Activated CD4-positive, alpha-beta T cell treated with anti-CD3 and anti-CD28 coated beads for 36 hours (primary cell): ENCODE results near the gene CCRL2. TPM values are rescaled to one million over a fixed set of nuclear protein-coding genes. Genes with fewer than 3 reads are reported as not detected.
"Not testable (repeated sequence)": the region's sequence is repeated elsewhere in the genome, so short reads cannot be mapped to it uniquely, and the experiment has no call there.

ENCODE experiments used
- ATAC-seq: fragments of 200-7000 bp; cut with Tn5 transposase; one replicate; pipeline ENCODE4 v1.10.0; 2021; ENCODE audit warnings: mild to moderate bottlenecking, moderate library complexity
- CTCF ChIA-PET: fragments of 350-600 bp; sonication (Branson Sonifier 250); formaldehyde crosslinking; loops from one replicate; lab custom pipeline; 2021; ENCODE audit warnings: antibody characterized with exemption; lab: Charles Lee
- POLR2A ChIA-PET: fragments of 350-600 bp; sonication (Branson Sonifier 250); formaldehyde crosslinking; loops from one replicate; lab custom pipeline; 2021; ENCODE audit warnings: antibody characterized with exemption, inconsistent platforms; lab: Charles Lee
- DNase-seq: peaks from one replicate; pipeline ENCODE4 v3.0.0-alpha.2; 2020
- H3K27ac Mint-ChIP-seq: one replicate; pipeline ENCODE4 v1.8.0; 2021; ENCODE audit warnings: mixed read lengths
- H3K27me3 Mint-ChIP-seq: one replicate; pipeline ENCODE4 v1.8.0; 2021; ENCODE audit warnings: mixed read lengths
- H3K36me3 Mint-ChIP-seq: one replicate; pipeline ENCODE4 v1.8.0; 2021; ENCODE audit warnings: low read depth, mixed read lengths
- H3K4me1 Mint-ChIP-seq: one replicate; pipeline ENCODE4 v1.8.0; 2021; ENCODE audit warnings: mixed read lengths
- H3K4me3 Mint-ChIP-seq: one replicate; pipeline ENCODE4 v1.8.0; 2021; ENCODE audit warnings: mild to moderate bottlenecking, moderate library complexity, mixed read lengths
- H3K9me3 Mint-ChIP-seq: one replicate; pipeline ENCODE4 v1.8.0; 2021; ENCODE audit warnings: low read depth, mixed read lengths
- intact Hi-C, 2 experiments: fragments of 100-400 bp; cut with DNase I in 1 of 2; cut with micrococcal nuclease in 1 of 2; formaldehyde crosslinking; loops; one replicate each; pipeline versions ENCODE4 v1.14.2 to v1.15.1; 2022 to 2024; cut with DNase I, micrococcal nuclease
- total RNA-seq, 2 experiments: library from RNA; stranded (reverse); gene quantifications; one replicate each; pipeline ENCODE4 v1.2.3, GENCODE V29; 2021

Gene CCRL2
- total RNA-seq, 2 experiments from 2014 or later, result 1.0 to 1.3 TPM

DNA sequence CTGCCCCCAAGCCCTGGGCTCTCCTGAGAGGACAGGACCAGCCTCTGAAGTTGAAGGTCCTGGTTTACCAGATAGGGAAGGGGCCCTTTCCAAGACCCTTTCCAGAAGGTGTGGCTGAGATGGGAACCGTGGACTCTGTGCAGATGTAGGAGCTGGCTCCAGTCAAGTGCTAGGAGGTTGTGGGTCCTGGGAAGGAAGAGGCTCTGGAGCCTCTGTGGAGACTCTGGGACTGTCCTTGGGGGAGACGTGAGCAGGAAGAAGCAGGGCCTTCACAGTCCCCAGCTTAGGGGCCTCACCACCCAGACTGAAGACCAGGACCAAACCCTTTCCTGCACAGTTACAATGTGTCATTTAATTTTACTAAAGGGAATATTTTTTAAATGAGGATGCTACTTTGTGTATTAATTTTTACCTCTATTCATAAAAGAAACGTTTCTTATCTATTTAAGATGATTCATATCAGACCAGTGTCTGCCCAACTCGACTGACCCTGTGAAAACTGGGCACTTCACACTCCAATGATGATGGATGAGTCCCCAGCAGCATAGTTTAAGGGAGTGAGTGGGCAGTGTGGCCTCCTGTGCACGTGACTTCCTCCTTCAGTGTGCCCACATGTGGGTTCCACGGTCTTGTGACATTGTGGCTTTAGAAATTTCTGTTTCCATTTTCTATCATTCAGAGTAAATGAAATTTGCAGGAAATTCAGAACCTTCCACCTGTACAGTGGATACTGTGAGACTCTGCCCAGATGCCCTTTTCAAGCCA, 11.1 kb upstream of the CCRL2 start:
- peaks cover 2% of the 10 kb centered on the region for H3K27me3 Mint-ChIP-seq
- H3K36me3 Mint-ChIP-seq, result no peaks in the 10 kb centered on the region
- H3K27ac Mint-ChIP-seq, result no peak overlapping the region
- DNase-seq, result no peak
- no peaks in the 10 kb centered on the region for H3K9me3 Mint-ChIP-seq
- POLR2A ChIA-PET, result no interaction called here
- CTCF ChIA-PET, result interaction anchor here (0.6 kb wide), 1 partner anchor 198 kb away, joined by 3 read pairs; no protein-coding TSS in a partner anchor
- no peak for ATAC-seq
- intact Hi-C loops, result no loop called here
- H3K4me1 Mint-ChIP-seq, result no peaks in the 10 kb centered on the region
- no peak overlapping the region for H3K4me3 Mint-ChIP-seq

DNA sequence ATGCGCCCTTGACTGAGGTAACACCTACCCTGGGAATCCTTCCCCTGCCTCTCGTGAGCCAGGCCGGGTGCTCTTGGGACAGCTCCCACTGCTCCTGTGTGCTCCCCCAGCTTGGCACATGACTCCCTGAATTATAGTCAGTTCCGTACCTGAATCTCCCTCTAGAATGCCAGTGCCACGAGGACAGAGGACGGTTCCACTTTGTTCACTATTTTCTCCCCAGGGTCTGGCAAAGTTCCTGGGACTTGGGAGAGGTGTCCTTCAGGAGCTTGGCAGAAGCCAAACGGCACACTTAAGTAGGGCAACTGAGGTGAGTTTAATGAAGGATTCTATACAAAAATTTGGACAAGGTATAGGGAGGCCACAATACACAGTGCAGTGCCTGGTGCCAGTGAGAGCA, 9.9 kb upstream of the CCRL2 start:
- intact Hi-C loops, result no loop called here
- H3K9me3 Mint-ChIP-seq, result no peaks in the 10 kb centered on the region
- ATAC-seq, result no peak
- no peak overlapping the region for H3K27ac Mint-ChIP-seq
- POLR2A ChIA-PET, result no interaction called here
- CTCF ChIA-PET, result interaction anchor here (1.9 kb wide), 1 partner anchor 19 kb away, joined by 6 read pairs; no protein-coding TSS in a partner anchor
- peaks cover 2% of the 10 kb centered on the region for H3K27me3 Mint-ChIP-seq
- H3K36me3 Mint-ChIP-seq, result no peaks in the 10 kb centered on the region
- H3K4me1 Mint-ChIP-seq, result no peaks in the 10 kb centered on the region
- no peak overlapping the region for H3K4me3 Mint-ChIP-seq
- no peak for DNase-seq

DNA sequence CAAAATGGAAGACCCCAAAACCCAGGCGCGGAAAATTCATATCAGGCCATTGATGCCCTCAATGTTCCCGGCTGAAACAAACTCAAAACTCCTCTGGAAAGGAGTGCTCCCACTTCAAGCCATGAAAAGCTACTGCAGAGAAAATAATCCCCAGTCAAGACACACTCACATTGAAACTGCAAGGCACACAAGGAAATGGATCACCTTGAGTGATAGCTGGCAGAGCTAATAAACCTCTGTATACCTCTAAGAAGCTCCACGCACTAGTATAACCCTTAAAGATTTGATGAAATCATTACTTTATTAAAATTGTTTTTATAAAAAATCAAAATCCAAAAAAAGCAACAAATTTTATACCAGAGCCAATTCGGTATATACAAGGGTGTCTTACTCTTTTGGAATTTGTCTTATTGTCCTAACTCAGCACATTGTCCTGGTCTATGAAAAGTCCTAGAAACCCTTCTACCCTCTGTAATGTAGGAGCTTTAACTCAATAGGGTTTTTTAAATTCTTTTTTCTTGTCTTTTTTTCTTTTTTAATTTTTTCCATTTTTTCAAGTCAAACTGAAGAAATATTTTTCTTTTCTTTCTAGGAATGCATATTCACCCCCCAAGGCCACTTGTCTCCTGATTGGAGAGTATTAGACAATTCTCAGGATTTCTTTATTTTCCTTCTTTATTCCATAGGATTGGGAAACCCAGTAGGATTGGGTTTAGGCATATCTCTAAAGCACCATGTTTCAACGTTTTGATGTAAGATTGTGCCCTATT, 8.7 kb upstream of the CCRL2 start:
- ATAC-seq (no peak), DNase-seq (no peak)
- Mint-ChIP-seq H3K4me3 (no peak overlapping the region), H3K27me3 (peaks cover 2% of the 10 kb centered on the region), H3K27ac (no peak overlapping the region), H3K36me3 (no peaks in the 10 kb centered on the region), H3K9me3 (no peaks in the 10 kb centered on the region), H3K4me1 (no peaks in the 10 kb centered on the region)
- POLR2A ChIA-PET, result no interaction called here
- CTCF ChIA-PET, result interaction anchor here (1.9 kb wide), 1 partner anchor 20 kb away, joined by 6 read pairs; no protein-coding TSS in a partner anchor
- intact Hi-C loops, result no loop called here

DNA sequence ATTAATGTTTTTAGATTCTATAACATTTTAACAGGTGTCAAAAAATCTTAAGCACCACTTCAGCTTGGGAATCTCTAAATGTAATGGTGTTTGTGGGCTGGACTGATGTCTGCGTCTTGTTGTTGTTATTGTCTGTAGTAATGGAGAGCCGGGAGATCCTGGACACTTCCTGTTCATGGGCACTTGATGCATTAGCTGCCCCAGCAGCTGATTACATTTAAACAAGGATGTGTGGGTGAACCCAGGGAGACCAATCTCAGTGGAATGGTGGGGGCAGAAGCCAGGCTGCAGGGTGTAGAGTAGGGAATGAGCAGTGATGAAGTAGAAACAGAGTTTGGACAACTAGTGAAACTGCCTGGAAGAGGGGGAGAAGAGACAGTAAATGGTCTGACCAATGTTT, 8.0 kb upstream of the CCRL2 start:
- intact Hi-C loops, result no loop called here
- no peak overlapping the region for H3K4me3 Mint-ChIP-seq
- no peak overlapping the region for H3K27ac Mint-ChIP-seq
- H3K4me1 Mint-ChIP-seq, result no peaks in the 10 kb centered on the region
- H3K36me3 Mint-ChIP-seq, result no peaks in the 10 kb centered on the region
- ChIA-PET POLR2A (no interaction called here), CTCF (interaction anchor here (1.4 to 1.9 kb wide), 2 partner anchors 21 to 25 kb away, joined by 3 to 6 read pairs; no protein-coding TSS in a partner anchor)
- ATAC-seq, result no peak
- no peak for DNase-seq
- H3K27me3 Mint-ChIP-seq, result no peaks in the 10 kb centered on the region
- H3K9me3 Mint-ChIP-seq, result no peaks in the 10 kb centered on the region

- intact Hi-C loops, result no loop called here
- DNase-seq, result no peak
- CTCF ChIA-PET, result interaction anchor here (1.4 kb wide), 1 partner anchor 26 kb away, joined by 3 read pairs; no protein-coding TSS in a partner anchor
Observed at GRCh38 chr3:46399557-46399956, 7.5 kb upstream of the CCRL2 start.

GRCh38 chr3:46400000-46400734, 6.9 kb upstream of the CCRL2 start:
- H3K27ac Mint-ChIP-seq, result no peak overlapping the region
- intact Hi-C loops, result no loop called here
- ChIA-PET CTCF (interaction anchor here (1.4 kb wide), 1 partner anchor 26 kb away, joined by 3 read pairs; no protein-coding TSS in a partner anchor), POLR2A (no interaction called here)
- H3K9me3 Mint-ChIP-seq, result no peaks in the 10 kb centered on the region
- H3K27me3 Mint-ChIP-seq, result no peaks in the 10 kb centered on the region
- no peaks in the 10 kb centered on the region for H3K36me3 Mint-ChIP-seq
- H3K4me3 Mint-ChIP-seq, result no peak overlapping the region
- no peak for ATAC-seq
- no peaks in the 10 kb centered on the region for H3K4me1 Mint-ChIP-seq
- no peak for DNase-seq

More at GRCh38 chr3:46399557-46399956, 7.5 kb upstream of the CCRL2 start:
- H3K4me1 Mint-ChIP-seq, result no peaks in the 10 kb centered on the region
- POLR2A ChIA-PET, result no interaction called here
- H3K4me3 Mint-ChIP-seq, result no peak overlapping the region
- H3K36me3 Mint-ChIP-seq, result no peaks in the 10 kb centered on the region
- H3K27me3 Mint-ChIP-seq, result no peaks in the 10 kb centered on the region
- H3K27ac Mint-ChIP-seq, result no peak overlapping the region
- no peaks in the 10 kb centered on the region for H3K9me3 Mint-ChIP-seq
- ATAC-seq, result no peak

- ChIA-PET CTCF (no interaction called here), POLR2A (no interaction called here)
- no peaks in the 10 kb centered on the region for H3K4me1 Mint-ChIP-seq
- no peaks in the 10 kb centered on the region for H3K36me3 Mint-ChIP-seq
- intact Hi-C loops, result no loop called here
- H3K27me3 Mint-ChIP-seq, result no peaks in the 10 kb centered on the region
- no peaks in the 10 kb centered on the region for H3K9me3 Mint-ChIP-seq
- ATAC-seq, result no peak
- no peak for DNase-seq
- no peak overlapping the region for H3K27ac Mint-ChIP-seq
- H3K4me3 Mint-ChIP-seq, result no peak overlapping the region
Observed at GRCh38 chr3:46400846-46401245, 6.2 kb upstream of the CCRL2 start.

DNA sequence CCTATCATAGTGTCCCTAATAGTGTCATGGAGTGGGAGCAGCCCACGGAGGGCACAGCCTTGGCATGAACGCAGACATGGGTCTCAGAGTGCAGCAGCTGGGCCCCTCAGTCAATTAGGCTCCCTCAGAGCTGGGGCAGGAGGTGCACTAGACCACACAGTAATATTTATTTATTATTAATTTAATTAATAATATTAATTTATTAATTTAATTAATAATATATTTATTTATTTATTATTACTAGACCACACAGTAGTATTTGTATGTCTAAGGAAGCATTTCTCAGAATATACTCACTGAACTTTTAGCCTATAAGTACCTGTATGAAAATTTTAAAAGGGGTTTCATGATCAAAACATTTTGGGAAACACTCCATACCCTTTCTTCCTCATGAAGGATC, 5.5 kb upstream of the CCRL2 start:
- Mint-ChIP-seq H3K36me3 (no peaks in the 10 kb centered on the region), H3K9me3 (no peaks in the 10 kb centered on the region), H3K4me1 (peaks cover 5% of the 10 kb centered on the region), H3K27ac (no peak overlapping the region), H3K27me3 (no peaks in the 10 kb centered on the region), H3K4me3 (no peak overlapping the region)
- CTCF ChIA-PET, result no interaction called here
- ATAC-seq (no peak), DNase-seq (no peak)
- intact Hi-C loops, result no loop called here
- POLR2A ChIA-PET, result no interaction called here

GRCh38 chr3:46402902-46403301, 4.2 kb upstream of the CCRL2 start:
- intact Hi-C loops, H3K27ac Mint-ChIP-seq, H3K4me3 Mint-ChIP-seq, POLR2A ChIA-PET, H3K27me3 Mint-ChIP-seq, H3K36me3 Mint-ChIP-seq, DNase-seq, H3K9me3 Mint-ChIP-seq, ATAC-seq: not testable (repeated sequence)
- peaks cover 17% of the 10 kb centered on the region for H3K4me1 Mint-ChIP-seq
- CTCF ChIA-PET, result interaction anchor here (0.5 to 0.8 kb wide), 3 partner anchors 9 to 26 kb away, joined by 3 to 4 read pairs (median 3); no protein-coding TSS in a partner anchor

DNA sequence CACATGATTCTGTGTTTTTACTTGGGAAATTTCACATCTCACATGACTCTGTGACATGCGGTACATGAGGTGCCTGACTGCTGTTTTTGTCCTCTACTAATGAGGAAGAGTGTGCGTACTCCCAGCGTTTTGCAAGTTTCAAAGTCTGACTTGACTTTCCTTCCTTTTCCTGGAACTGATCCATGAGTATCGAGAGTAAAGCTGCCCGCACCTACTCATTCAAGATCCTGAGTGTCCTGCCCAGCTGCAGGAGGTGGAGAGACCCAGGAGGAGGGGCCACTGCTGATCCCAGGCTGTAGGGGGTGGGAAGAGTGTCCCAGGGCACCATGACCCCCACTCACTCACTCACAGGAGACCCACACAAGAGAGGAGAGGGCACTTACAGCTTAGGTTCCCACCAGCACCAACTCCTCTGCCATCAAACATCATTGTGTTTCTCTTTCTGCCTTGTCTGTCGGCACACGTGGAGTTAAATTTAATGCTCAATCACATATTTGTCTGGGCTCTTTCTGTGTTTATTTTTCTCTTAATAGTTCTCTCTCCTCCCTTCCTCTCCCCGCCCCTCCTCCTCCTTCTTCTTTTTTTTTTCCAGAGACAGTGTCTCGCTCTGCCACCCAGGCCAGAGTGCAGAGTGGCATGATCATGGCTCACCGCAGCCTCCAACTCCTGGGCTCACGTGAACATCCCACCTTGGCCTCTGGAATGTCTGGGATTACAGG, 1.6 kb upstream of the CCRL2 start:
- peaks cover 2% of the 10 kb centered on the region for H3K27me3 Mint-ChIP-seq
- H3K27ac Mint-ChIP-seq, result no peak overlapping the region
- ChIA-PET POLR2A (interaction anchor here (0.6 kb wide), 1 partner anchor 129 kb away, joined by 3 read pairs; no protein-coding TSS in a partner anchor), CTCF (interaction anchor here (0.6 kb wide), 1 partner anchor 82 kb away, joined by 3 read pairs; no protein-coding TSS in a partner anchor)
- ATAC-seq, result no peak
- intact Hi-C loops, result no loop called here
- peaks cover 33% of the 10 kb centered on the region for H3K4me1 Mint-ChIP-seq
- no peaks in the 10 kb centered on the region for H3K36me3 Mint-ChIP-seq
- no peaks in the 10 kb centered on the region for H3K9me3 Mint-ChIP-seq
- no peak overlapping the region for H3K4me3 Mint-ChIP-seq
- no peak for DNase-seq
